OCI-LY7 (cell line): ENCODE data around the gene NFIA.

ENCODE experiments used
- EZH2phosphoT487 ChIP-seq: fragments of 200-600 bp; sonication (generic); IDR thresholded peaks from 2 replicates; pipeline ENCODE4 v1.6.1; 2018; ENCODE audit warnings: low read depth, borderline replicate concordance, mild to moderate bottlenecking, mixed run types, antibody characterized with exemption, low read length, moderate library complexity, mixed read lengths
- TF ChIP-seq, protein P1 (sequence below): fragments of 200-600 bp; sonication (generic); conservative IDR thresholded peaks from 2 replicates; pipeline ENCODE4 v1.5.1; 2014; ENCODE audit warnings: mild to moderate bottlenecking, antibody characterized with exemption, low read length, moderate library complexity, mixed read lengths

- TF ChIP-seq, protein P1, sequence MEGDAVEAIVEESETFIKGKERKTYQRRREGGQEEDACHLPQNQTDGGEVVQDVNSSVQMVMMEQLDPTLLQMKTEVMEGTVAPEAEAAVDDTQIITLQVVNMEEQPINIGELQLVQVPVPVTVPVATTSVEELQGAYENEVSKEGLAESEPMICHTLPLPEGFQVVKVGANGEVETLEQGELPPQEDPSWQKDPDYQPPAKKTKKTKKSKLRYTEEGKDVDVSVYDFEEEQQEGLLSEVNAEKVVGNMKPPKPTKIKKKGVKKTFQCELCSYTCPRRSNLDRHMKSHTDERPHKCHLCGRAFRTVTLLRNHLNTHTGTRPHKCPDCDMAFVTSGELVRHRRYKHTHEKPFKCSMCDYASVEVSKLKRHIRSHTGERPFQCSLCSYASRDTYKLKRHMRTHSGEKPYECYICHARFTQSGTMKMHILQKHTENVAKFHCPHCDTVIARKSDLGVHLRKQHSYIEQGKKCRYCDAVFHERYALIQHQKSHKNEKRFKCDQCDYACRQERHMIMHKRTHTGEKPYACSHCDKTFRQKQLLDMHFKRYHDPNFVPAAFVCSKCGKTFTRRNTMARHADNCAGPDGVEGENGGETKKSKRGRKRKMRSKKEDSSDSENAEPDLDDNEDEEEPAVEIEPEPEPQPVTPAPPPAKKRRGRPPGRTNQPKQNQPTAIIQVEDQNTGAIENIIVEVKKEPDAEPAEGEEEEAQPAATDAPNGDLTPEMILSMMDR: no peak
- TF ChIP-seq EZH2phosphoT487: no peak
Observed at GRCh38 chr1:61329556-61329955, 247.2 kb downstream of the NFIA start.
